VCaP (cell line): ENCODE results near the gene CHMP6.

ENCODE experiments used
- H3K27ac ChIP-seq: fragments of 450-650 bp; 2 replicates; pipeline ENCODE4 v1.5.1; 2017
- TF ChIP-seq, protein P1 (sequence below): fragments of 450-650 bp; conservative IDR thresholded peaks from 2 replicates; pipeline ENCODE4 v1.5.1; 2017; ENCODE audit warnings: mild to moderate bottlenecking, moderate library complexity

CHMP6 gene

DNA sequence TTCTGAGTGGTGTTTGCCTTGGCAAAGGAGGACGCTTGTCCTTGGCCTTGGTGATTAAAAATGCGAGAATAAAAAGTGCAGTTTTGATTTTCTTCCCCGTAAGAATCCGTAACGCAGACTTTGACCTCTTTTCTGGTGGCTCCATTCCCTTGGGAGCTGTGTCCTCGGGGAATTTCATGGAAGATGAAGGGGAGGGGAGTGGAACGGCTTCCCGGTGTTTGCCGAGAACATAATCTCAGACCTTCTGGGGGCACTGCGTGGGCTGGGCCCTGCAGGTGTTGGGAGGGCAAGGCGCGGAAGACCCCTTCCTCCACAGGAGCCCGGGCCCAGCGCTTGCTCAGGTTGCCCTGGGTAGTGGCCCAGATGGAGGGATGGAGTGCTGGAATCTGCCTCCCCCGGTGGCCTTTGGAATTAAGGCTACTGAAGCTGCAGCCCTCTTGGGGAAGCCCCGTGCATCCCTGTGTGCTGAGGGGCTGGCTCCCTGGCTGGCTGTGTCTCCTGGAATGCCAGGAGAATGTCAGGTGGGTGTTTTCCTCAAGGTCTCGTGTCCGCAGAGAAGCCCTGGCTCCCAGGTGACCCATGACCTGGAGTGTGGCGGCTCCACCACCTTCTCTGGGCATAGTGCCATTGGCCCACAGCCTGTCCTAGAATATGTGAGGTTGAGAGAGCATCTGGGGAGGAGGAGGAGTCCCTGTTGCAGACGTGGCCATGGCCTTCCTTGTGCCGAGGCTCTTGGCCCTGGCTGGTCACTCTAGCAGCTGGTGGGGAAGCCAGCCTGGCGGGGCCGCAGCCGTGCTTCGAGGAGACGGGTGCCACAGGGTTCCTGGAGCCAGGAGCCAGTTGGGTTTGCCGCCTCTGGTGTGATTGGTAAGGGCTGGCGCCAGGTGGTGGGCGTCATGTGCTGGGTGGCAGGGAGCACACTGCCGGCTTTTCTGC is 46.4 kb downstream of the CHMP6 start:
- H3K27ac ChIP-seq: peak overlapping the region; percentile 95

GRCh38 chr17:81039096-81039495 is 47.5 kb downstream of the CHMP6 start:
- H3K27ac ChIP-seq: peak overlapping the region; percentile 95
- TF ChIP-seq, protein P1, sequence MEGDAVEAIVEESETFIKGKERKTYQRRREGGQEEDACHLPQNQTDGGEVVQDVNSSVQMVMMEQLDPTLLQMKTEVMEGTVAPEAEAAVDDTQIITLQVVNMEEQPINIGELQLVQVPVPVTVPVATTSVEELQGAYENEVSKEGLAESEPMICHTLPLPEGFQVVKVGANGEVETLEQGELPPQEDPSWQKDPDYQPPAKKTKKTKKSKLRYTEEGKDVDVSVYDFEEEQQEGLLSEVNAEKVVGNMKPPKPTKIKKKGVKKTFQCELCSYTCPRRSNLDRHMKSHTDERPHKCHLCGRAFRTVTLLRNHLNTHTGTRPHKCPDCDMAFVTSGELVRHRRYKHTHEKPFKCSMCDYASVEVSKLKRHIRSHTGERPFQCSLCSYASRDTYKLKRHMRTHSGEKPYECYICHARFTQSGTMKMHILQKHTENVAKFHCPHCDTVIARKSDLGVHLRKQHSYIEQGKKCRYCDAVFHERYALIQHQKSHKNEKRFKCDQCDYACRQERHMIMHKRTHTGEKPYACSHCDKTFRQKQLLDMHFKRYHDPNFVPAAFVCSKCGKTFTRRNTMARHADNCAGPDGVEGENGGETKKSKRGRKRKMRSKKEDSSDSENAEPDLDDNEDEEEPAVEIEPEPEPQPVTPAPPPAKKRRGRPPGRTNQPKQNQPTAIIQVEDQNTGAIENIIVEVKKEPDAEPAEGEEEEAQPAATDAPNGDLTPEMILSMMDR: no peak

More for the DNA sequence above, 46.4 kb downstream of the CHMP6 start:
- TF ChIP-seq, protein P1: 0 out of 2 replicates have a peak, but pooled peaks have one; percentile 18

DNA sequence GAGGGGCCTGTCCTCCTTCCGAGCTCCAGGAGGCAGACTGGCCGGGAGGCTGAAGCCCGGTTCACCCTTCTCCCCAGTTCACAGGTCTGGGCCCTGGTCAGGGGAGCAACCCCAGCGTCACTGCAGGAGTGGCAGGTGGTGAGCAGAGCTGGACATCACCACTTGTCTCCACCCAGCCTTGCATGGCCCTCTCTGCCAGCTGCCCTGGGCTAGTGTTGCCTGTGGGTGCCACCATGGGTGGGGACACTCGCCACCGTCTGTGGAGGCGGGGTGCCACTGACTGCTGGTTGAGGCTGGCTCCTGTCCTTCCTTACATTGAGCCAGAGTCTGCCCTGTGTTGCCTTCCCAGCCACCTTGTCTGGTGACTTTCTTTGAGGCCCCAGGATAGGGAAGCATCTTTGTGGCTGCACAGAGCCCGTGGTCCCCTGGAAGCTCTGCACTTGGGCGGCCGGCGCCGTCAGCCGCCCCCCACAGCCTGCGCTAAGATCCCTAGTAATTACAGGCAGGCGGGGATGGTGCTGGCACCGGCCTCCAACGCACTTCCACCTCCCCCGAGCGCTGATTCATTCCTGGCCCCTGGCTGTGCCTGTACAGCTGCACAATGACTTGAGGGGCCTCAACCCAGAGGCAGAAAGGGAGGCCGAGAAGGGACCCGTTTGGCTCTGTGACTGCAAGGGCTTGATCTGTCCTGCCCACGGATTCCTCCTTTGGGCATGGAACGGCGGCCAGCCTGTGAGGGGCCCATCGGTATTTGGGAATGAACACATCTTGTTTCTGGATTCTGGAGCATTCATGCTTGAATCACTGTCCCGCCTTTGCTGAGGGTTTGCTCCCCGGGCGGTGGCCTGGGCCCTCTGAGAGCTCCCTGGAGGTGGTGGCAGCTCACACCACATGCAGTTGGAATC is 48.5 kb downstream of the CHMP6 start:
- peak overlapping the region; percentile 95 for H3K27ac ChIP-seq
- TF ChIP-seq, protein P1: no peak

DNA sequence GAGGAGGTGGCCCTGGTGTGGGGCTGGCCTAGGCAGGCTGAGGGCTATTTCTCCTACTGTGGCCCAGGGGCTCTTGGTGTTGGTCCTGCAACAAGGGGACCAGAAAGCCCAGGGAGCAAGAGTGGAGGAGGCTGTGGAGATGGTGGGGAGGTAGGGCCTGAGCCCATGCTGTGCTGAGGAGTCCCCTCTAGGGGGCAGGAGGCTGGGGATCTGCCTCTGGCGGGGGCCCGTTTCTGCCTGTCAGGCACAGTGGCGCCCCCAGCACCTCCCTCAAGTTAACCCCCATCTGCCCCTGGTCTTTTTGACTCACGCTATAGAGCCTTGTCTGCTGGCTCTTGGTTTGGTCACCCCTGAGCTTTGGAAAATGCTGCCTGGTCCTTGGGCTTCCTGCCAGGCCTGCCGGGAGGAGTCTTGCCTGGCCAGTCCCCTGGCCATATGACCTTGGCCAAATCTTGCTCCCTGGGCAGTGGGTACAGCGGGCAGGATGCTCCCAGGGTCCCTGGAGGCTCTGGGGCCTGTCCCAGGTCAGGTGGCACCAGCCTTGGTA is 49.2 kb downstream of the CHMP6 start:
- TF ChIP-seq, protein P1: peak; percentile 38; the same call in 1 of the 2 replicates
- H3K27ac ChIP-seq: peak overlapping the region; percentile 95

GRCh38 chr17:81042606-81043005 is 51.0 kb downstream of the CHMP6 start:
- peak overlapping the region; percentile 95 for H3K27ac ChIP-seq
- TF ChIP-seq, protein P1: no peak

GRCh38 chr17:81043319-81043724 is 51.7 kb downstream of the CHMP6 start:
- H3K27ac ChIP-seq: peak overlapping the region; percentile 95
- TF ChIP-seq, protein P1: no peak
